DOHH2 (cell line): Measurements from ENCODE around the gene FANCC.

Source experiments
- EZH2phosphoT487 ChIP-seq: fragments of 200-600 bp; sonication (generic); IDR thresholded peaks from 2 replicates; pipeline ENCODE4 v1.6.1; 2017; ENCODE audit warnings: borderline replicate concordance, mild to moderate bottlenecking, antibody characterized with exemption, low read length, moderate library complexity, mixed read lengths
- TF ChIP-seq, protein P1 (sequence below): fragments of 200-600 bp; sonication (generic); IDR thresholded peaks from one replicate; pipeline ENCODE4 v1.5.1; 2014; ENCODE audit warnings: antibody characterized with exemption, mild to moderate bottlenecking, low read depth, low read length; ENCODE audit not compliant: poor library complexity, severe bottlenecking

DNA sequence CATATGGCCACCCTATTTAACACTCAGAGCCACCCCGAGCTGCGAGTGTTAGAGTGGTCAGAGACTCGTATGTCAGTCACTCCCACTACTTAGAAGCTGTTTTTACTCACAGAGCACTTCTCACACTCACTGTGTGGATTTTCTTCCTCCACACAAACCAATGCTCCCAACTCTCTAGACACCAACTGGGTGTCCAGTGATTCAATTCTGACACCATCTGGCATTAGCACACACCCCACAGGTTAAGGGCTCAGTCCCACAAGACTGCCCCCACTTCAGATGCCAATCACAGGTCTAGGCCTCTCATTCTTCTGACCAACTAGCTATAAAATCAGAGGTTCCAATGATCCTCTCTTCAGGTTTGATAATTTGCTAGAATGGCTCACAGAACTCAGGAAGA, 174.8 kb downstream of the FANCC start:
- TF ChIP-seq, protein P1, sequence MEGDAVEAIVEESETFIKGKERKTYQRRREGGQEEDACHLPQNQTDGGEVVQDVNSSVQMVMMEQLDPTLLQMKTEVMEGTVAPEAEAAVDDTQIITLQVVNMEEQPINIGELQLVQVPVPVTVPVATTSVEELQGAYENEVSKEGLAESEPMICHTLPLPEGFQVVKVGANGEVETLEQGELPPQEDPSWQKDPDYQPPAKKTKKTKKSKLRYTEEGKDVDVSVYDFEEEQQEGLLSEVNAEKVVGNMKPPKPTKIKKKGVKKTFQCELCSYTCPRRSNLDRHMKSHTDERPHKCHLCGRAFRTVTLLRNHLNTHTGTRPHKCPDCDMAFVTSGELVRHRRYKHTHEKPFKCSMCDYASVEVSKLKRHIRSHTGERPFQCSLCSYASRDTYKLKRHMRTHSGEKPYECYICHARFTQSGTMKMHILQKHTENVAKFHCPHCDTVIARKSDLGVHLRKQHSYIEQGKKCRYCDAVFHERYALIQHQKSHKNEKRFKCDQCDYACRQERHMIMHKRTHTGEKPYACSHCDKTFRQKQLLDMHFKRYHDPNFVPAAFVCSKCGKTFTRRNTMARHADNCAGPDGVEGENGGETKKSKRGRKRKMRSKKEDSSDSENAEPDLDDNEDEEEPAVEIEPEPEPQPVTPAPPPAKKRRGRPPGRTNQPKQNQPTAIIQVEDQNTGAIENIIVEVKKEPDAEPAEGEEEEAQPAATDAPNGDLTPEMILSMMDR, result no peak
- TF ChIP-seq EZH2phosphoT487, result no peak
